Neutrophil (primary cell): Measurements from ENCODE around the gene HNRNPUL2.
"Not testable (repeated sequence)": the region's sequence is repeated elsewhere in the genome, so short reads cannot be mapped to it uniquely, and the experiment has no call there.

Experiments used
- H3K27ac ChIP-seq: fragments of 200-600 bp; sonication (generic); 2 replicates; pipeline ENCODE4 v1.5.1; 2016; ENCODE audit warnings: mild to moderate bottlenecking, moderate library complexity
- H3K27me3 ChIP-seq: fragments of 200-600 bp; sonication (generic); 2 replicates; pipeline ENCODE4 v1.6.0; 2016; ENCODE audit warnings: mild to moderate bottlenecking
- H3K36me3 ChIP-seq: fragments of 200-600 bp; sonication (generic); 2 replicates; pipeline ENCODE4 v1.5.1; 2017
- H3K4me1 ChIP-seq, 2 experiments: fragments of 200-600 bp in 1 of 2; sonication (generic) in 1 of 2; 1 replicate in 1 of 2; 2 replicates in 1 of 2; pipeline versions ENCODE4 v1.5.1 to v1.6.1; 2013 to 2016; ENCODE audit warnings: low read depth in 1 of 2, low read length in 1 of 2, mild to moderate bottlenecking in 1 of 2, moderate library complexity in 1 of 2; ENCODE audit not compliant: control insufficient read depth in 1 of 2, insufficient read depth in 1 of 2
- H3K4me3 ChIP-seq, 2 experiments: fragments of 200-600 bp in 1 of 2; sonication (generic) in 1 of 2; 1 replicate in 1 of 2; 2 replicates in 1 of 2; pipeline ENCODE4 v1.5.1; 2013 to 2016; ENCODE audit warnings: low read depth in 1 of 2, low read length in 1 of 2, mild to moderate bottlenecking in 1 of 2, moderate library complexity in 1 of 2
- H3K9me3 ChIP-seq: fragments of 200-600 bp; sonication (generic); 2 replicates; pipeline ENCODE4 v1.5.1; 2016
- CTCF ChIP-seq: fragments of 200-600 bp; sonication (generic); IDR thresholded peaks from 2 replicates; pipeline ENCODE4 v1.5.1; 2016; ENCODE audit warnings: antibody characterized with exemption

HNRNPUL2 gene

GRCh38 chr11:62678770-62679696, 48.2 kb downstream of the HNRNPUL2 start, which contains the start of gene UBXN1:
Gene UBXN1, minus strand, starts transcription at chr11:62679073. Its CDS starts 150 bp downstream, at chr11:62678923.
- peak within 1 kb of the TSS; percentile 87 to 98 for H3K4me3 ChIP-seq

GRCh38 chr11:62678433-62678769, 48.9 kb downstream of the HNRNPUL2 start:
- Histone ChIP-seq H3K36me3 (peaks cover 43% of the 10 kb centered on the region), H3K4me1 (peaks cover 17 to 20% of the 10 kb centered on the region in 2 experiments), H3K9me3 (no peaks in the 10 kb centered on the region), H3K27me3 (no peaks in the 10 kb centered on the region), H3K4me3 (peak overlapping the region; percentile 87 to 98), H3K27ac (peak overlapping the region; percentile 90)
- TF ChIP-seq CTCF, result no peak

More at GRCh38 chr11:62678770-62679696, 48.2 kb downstream of the HNRNPUL2 start, which contains the start of gene UBXN1:
- H3K9me3 ChIP-seq, result no peaks in the 10 kb centered on the region
- H3K36me3 ChIP-seq, result peaks cover 37% of the 10 kb centered on the region
- peak within 1 kb of the TSS; percentile 90 for H3K27ac ChIP-seq
- no peaks in the 10 kb centered on the region for H3K27me3 ChIP-seq
- no peak for TF ChIP-seq CTCF
- H3K4me1 ChIP-seq, result peaks cover 17 to 20% of the 10 kb centered on the region in 2 experiments

GRCh38 chr11:62677714-62678113, 49.5 kb downstream of the HNRNPUL2 start:
- H3K36me3 ChIP-seq, result peaks cover 50% of the 10 kb centered on the region
- peak overlapping the region; percentile 90 for H3K27ac ChIP-seq

GRCh38 chr11:62677156-62677555, 50.1 kb downstream of the HNRNPUL2 start:
- no peaks in the 10 kb centered on the region for H3K9me3 ChIP-seq
- peak overlapping the region; percentile 90 for H3K27ac ChIP-seq
- peaks cover 51% of the 10 kb centered on the region for H3K36me3 ChIP-seq
- no peak for TF ChIP-seq CTCF
- H3K4me1 ChIP-seq, result peaks cover 28 to 31% of the 10 kb centered on the region in 2 experiments
- no peak overlapping the region for H3K4me3 ChIP-seq
- no peaks in the 10 kb centered on the region for H3K27me3 ChIP-seq

More at GRCh38 chr11:62677714-62678113, 49.5 kb downstream of the HNRNPUL2 start:
- no peaks in the 10 kb centered on the region for H3K9me3 ChIP-seq
- H3K4me1 ChIP-seq, result peaks cover 22 to 25% of the 10 kb centered on the region in 2 experiments
- peak overlapping the region; percentile 87 to 98 for H3K4me3 ChIP-seq
- no peaks in the 10 kb centered on the region for H3K27me3 ChIP-seq
- TF ChIP-seq CTCF, result no peak

GRCh38 chr11:62676698-62677097, 50.6 kb downstream of the HNRNPUL2 start:
- Histone ChIP-seq H3K4me1 (peaks cover 32 to 33% of the 10 kb centered on the region in 2 experiments), H3K36me3 (peaks cover 51% of the 10 kb centered on the region), H3K27me3 (no peaks in the 10 kb centered on the region), H3K4me3 (no peak overlapping the region), H3K27ac (peak overlapping the region; percentile 51), H3K9me3 (no peaks in the 10 kb centered on the region)
- TF ChIP-seq CTCF, result no peak

- H3K9me3 ChIP-seq, H3K27me3 ChIP-seq, H3K4me3 ChIP-seq, H3K27ac ChIP-seq: not testable (repeated sequence)
- H3K4me1 ChIP-seq, result peaks cover 39% of the 10 kb centered on the region in 2 experiments
- H3K36me3 ChIP-seq, result peaks cover 51% of the 10 kb centered on the region
Observed at GRCh38 chr11:62675415-62675814, 51.8 kb downstream of the HNRNPUL2 start.
